Psoas muscle (tissue), 8 donors: ENCODE data around the gene POU6F1. TPM values are rescaled to one million over a fixed set of nuclear protein-coding genes. Genes with fewer than 3 reads are reported as not detected.
"Not testable (repeated sequence)": the region's sequence is repeated elsewhere in the genome, so short reads cannot be mapped to it uniquely, and the experiment has no call there.

Experiments
- ATAC-seq, 4 donors: fragments of 200-7000 bp; cut with Tn5 transposase; one replicate each; pipeline ENCODE4 v1.9.1; 2020; ENCODE audit warnings: moderate library complexity in 3 of 4, mild to moderate bottlenecking in 2 of 4
- DNase-seq, 2 donors: peaks; one replicate each; pipeline ENCODE4 v3.0.0-alpha.2; 2020
- H3K27ac ChIP-seq: fragments of 200-600 bp; one replicate; pipeline ENCODE4 v1.8.0; 2022
- H3K27me3 ChIP-seq, 3 donors: fragments of 200-600 bp in 1 of 3; one replicate each; pipeline versions ENCODE4 v1.6.1 to v1.8.0; 2013 to 2022; ENCODE audit warnings: low read length in 2 of 3, mild to moderate bottlenecking in 2 of 3, moderate library complexity in 1 of 3; ENCODE audit not compliant: insufficient read depth in 3 of 3
- H3K36me3 ChIP-seq, 2 donors: fragments of 200-600 bp in 1 of 2; one replicate each; pipeline versions ENCODE4 v1.6.1 to v1.8.0; 2013 to 2022; ENCODE audit warnings: low read depth in 1 of 2, mild to moderate bottlenecking in 1 of 2, moderate library complexity in 1 of 2; ENCODE audit not compliant: insufficient read depth in 1 of 2
- H3K4me1 ChIP-seq: fragments of 200-600 bp; one replicate; pipeline ENCODE4 v1.8.0; 2022
- H3K4me3 ChIP-seq: fragments of 200-600 bp; one replicate; pipeline ENCODE4 v1.8.0; 2022; ENCODE audit warnings: mild to moderate bottlenecking
- H3K9me3 ChIP-seq: fragments of 200-600 bp; one replicate; pipeline ENCODE4 v1.8.0; 2022
- CTCF ChIP-seq: fragments of 200-600 bp; IDR thresholded peaks from one replicate; pipeline ENCODE4 v1.8.0; 2022; ENCODE audit warnings: antibody characterized with exemption
- WGBS, 3 donors: extraction: QIAGEN DNeasy Blood & Tissue Kit; methylation state at CpG; one replicate each; pipeline versions ENCODE4 v1.1.6 to v1.1.7; 2013; 5-methylcytosine and 5-hydroxymethylcytosine counted together
- intact Hi-C, 2 donors: fragments of 100-400 bp; cut with DNase I; formaldehyde crosslinking; loops; one replicate each; pipeline versions ENCODE4 v1.11.0 to v1.14.2; 2022
- polyA plus RNA-seq, 3 donors: library from polyadenylated mRNA; stranded (reverse); fragments of 200-250 nt; gene quantifications; one replicate each; pipeline ENCODE4 v1.2.3, GENCODE V29; 2013
- total RNA-seq, 4 donors: library from RNA; stranded (reverse); fragmentation: NEBNext Ultra II Directional in 2 of 4; extraction: Animal tissue kit (Norgen Biotek cat#: 25700) in 2 of 4; gene quantifications; one replicate each; pipeline versions ENCODE4 v1.2.1 to v1.2.4, GENCODE V29; 2021 to 2023
- donor health status: healthy with polysubstance abuse.
- donor health status: DM: no; HTN: no; CAD: no; lungs with moderate emphysema.
- donor health status: Bipolar disorder and iron deficiency.
- donor health status: healthy.
- donor health status: DM: yes; HTN: yes; CAD: no.
- donor health status: DM: no; HTN: no; CAD: no.
- donor health status: DM: no; HTN: no; CAD: no.
- donor health status: DM: yes; HTN: yes; CAD: no.

The POU6F1 gene
- total and polyA plus RNA-seq, 7 donors: 2.3 to 20.9 (median 10.3) TPM

GRCh38 chr12:51234530-51234929 lies 16.7 kb upstream of the POU6F1 start:
- intact Hi-C loops: loop anchor here in 1 of 2 donors (10.0 kb wide), 1 partner anchor 470 kb away; the partner anchor contains the start of gene ATF1
- 57 to 70% (median 61%) methylated on average over 5 of the region's 5 CpGs for WGBS, 3 donors
- peaks cover 5% of the 10 kb centered on the region for H3K4me1 ChIP-seq
- no peak overlapping the region for H3K4me3 ChIP-seq
- H3K9me3 ChIP-seq: no peaks in the 10 kb centered on the region
- no peak overlapping the region for H3K27ac ChIP-seq
- no peak for TF ChIP-seq CTCF
- DNase-seq (no peak), ATAC-seq (no peak)
- H3K27me3 ChIP-seq: no peaks in the 10 kb centered on the region
- no peaks in the 10 kb centered on the region for H3K36me3 ChIP-seq

GRCh38 chr12:51232642-51233041 lies 14.8 kb upstream of the POU6F1 start:
- Histone ChIP-seq H3K27me3 (no peaks in the 10 kb centered on the region), H3K27ac (no peak overlapping the region), H3K4me1 (no peaks in the 10 kb centered on the region), H3K9me3 (no peaks in the 10 kb centered on the region), H3K4me3 (no peak overlapping the region), H3K36me3 (no peaks in the 10 kb centered on the region)
- no peak for ATAC-seq
- intact Hi-C loops: loop anchor here in 1 of 2 donors (10.0 kb wide), 1 partner anchor 468 kb away; the partner anchor contains the start of gene ATF1
- DNase-seq: no peak
- TF ChIP-seq CTCF: no peak

GRCh38 chr12:51229116-51229809 lies 11.4 kb upstream of the POU6F1 start:
- no peak for TF ChIP-seq CTCF
- intact Hi-C loops: no loop called here
- Histone ChIP-seq H3K9me3 (no peaks in the 10 kb centered on the region), H3K4me1 (no peaks in the 10 kb centered on the region), H3K27ac (no peak overlapping the region), H3K36me3 (peaks cover 0 to 12% of the 10 kb centered on the region in 2 donors), H3K4me3 (no peak overlapping the region), H3K27me3 (no peaks in the 10 kb centered on the region)
- WGBS, 3 donors: 88 to 91% (median 90%) methylated on average over 7 of the region's 7 CpGs
- DNase-seq (no peak), ATAC-seq (no peak)

DNA sequence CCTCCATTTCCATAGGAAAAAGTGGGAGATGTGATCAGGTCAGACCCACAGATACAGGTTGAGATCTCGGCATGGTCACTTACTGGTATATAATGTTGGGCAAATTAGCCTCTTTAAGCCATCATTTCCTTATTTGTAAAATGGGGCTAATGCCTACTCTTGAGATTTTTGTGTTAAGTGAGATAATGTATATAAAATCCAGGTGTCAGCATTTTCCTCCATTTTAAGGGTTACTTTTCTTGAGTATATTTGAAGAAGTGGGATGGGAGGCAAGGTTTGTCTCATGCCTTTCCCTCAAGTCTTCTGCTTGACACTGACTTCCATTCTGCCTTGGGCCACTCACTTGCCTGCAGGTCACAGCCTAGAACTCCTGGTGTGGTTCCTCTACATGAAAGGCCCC lies 10.1 kb upstream of the POU6F1 start:
- no peak overlapping the region for H3K27ac ChIP-seq
- WGBS, 3 donors: 89 to 96% (median 89%) methylated on average over 1 of the region's 1 CpG
- no peak for ATAC-seq
- no peak overlapping the region for H3K4me3 ChIP-seq
- no peak for DNase-seq
- H3K4me1 ChIP-seq: no peaks in the 10 kb centered on the region
- H3K9me3 ChIP-seq: no peaks in the 10 kb centered on the region
- peaks cover 0 to 14% of the 10 kb centered on the region in 2 donors for H3K36me3 ChIP-seq
- intact Hi-C loops: no loop called here
- H3K27me3 ChIP-seq: no peaks in the 10 kb centered on the region
- TF ChIP-seq CTCF: no peak

- H3K27me3 ChIP-seq, H3K9me3 ChIP-seq, DNase-seq, intact Hi-C loops, ATAC-seq, H3K27ac ChIP-seq, H3K4me3 ChIP-seq, H3K4me1 ChIP-seq: not testable (repeated sequence)
- peaks cover 0 to 14% of the 10 kb centered on the region in 2 donors for H3K36me3 ChIP-seq
- WGBS, 3 donors: 85 to 91% (median 89%) methylated on average over 5 of the region's 5 CpGs
These were observed 9.2 kb upstream of the POU6F1 start for GRCh38 chr12:51227112-51227511.
